Cerebellar cortex (tissue), 1 donor: ENCODE data around the gene OASL.
A peak's percentile ranks its signal among the peaks of the same experiment; 100 is the strongest.

Experiments
- DNase-seq: peaks from one replicate; pipeline ENCODE4 v3.0.0-alpha.2; 2015; ENCODE audit warnings: low spot score

The OASL gene

GRCh38 chr12:120991965-120992364 is 47.1 kb downstream of the OASL start:
- DNase-seq, result no peak

GRCh38 chr12:120990487-120991055 is 48.5 kb downstream of the OASL start:
- no peak for DNase-seq

- DNase-seq, result no peak
Measured at GRCh38 chr12:120989687-120990086, 49.4 kb downstream of the OASL start.

GRCh38 chr12:120988658-120989057 is 50.4 kb downstream of the OASL start:
- DNase-seq, result no peak

GRCh38 chr12:120988234-120988633 is 50.8 kb downstream of the OASL start:
- DNase-seq, result no peak

- no peak for DNase-seq
Measured at GRCh38 chr12:120984351-120984898, 54.6 kb downstream of the OASL start.

GRCh38 chr12:120983759-120984158 is 55.3 kb downstream of the OASL start:
- no peak for DNase-seq

GRCh38 chr12:120982659-120983058 is 56.4 kb downstream of the OASL start:
- no peak for DNase-seq

GRCh38 chr12:120981407-120981941 is 57.6 kb downstream of the OASL start:
- no peak for DNase-seq

- DNase-seq, result no peak
Measured at GRCh38 chr12:120980800-120981368, 58.2 kb downstream of the OASL start.

GRCh38 chr12:120979862-120980696 is 59.0 kb downstream of the OASL start:
- no peak for DNase-seq

- DNase-seq, result no peak
Measured at GRCh38 chr12:120979220-120979861, 59.7 kb downstream of the OASL start.

- DNase-seq, result no peak
Measured at GRCh38 chr12:120978296-120979219, 60.5 kb downstream of the OASL start, which contains the start of gene HNF1A. TSS of gene HNF1A (plus strand) at chr12:120978543. CDS start at chr12:120978769, 226 bp downstream.

- DNase-seq, result no peak
Measured at GRCh38 chr12:120977531-120978295, 61.3 kb downstream of the OASL start.

- peak; percentile 66 for DNase-seq
Measured at GRCh38 chr12:120972870-120973543, 66.0 kb downstream of the OASL start.

GRCh38 chr12:120971299-120972180 is 67.5 kb downstream of the OASL start:
- DNase-seq, result peak; percentile 81

GRCh38 chr12:120970310-120970709 is 68.7 kb downstream of the OASL start:
- DNase-seq, result no peak
